Breast epithelium (tissue), 3 donors: Measurements from ENCODE around the gene TUBB2B.

Source experiments
- POLR2A ChIP-seq: fragments of 450-650 bp; IDR thresholded peaks from one replicate; pipeline ENCODE4 v1.6.1; 2016; ENCODE audit warnings: antibody characterized with exemption, mild to moderate bottlenecking, moderate library complexity
- TF ChIP-seq, protein P1 (sequence below), 3 donors: fragments of 450-650 bp; IDR thresholded peaks; one replicate each; pipeline ENCODE4 v1.5.1; 2016 to 2017; ENCODE audit warnings: antibody characterized with exemption in 3 of 3, mild to moderate bottlenecking in 3 of 3, moderate library complexity in 3 of 3

DNA sequence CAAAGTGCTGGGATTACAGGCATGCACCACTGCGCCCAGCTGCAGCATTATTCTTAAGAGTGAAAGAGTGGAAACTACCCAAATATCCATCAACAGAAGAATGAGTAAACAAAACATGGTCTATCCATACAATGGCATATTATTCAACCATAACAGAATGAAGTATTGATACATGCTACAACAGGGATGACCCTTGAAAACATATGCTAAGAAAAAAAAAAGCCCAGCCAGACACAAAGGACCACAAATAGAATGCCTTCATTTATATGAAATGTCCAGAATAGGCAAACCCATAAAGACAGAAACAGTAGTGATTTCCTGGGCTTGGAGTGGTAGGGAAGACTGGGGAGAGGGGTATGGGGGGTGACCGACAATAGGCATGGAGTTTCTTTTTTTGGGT is 7.1 kb downstream of the TUBB2B start:
- no peak for TF ChIP-seq POLR2A
- TF ChIP-seq, protein P1, sequence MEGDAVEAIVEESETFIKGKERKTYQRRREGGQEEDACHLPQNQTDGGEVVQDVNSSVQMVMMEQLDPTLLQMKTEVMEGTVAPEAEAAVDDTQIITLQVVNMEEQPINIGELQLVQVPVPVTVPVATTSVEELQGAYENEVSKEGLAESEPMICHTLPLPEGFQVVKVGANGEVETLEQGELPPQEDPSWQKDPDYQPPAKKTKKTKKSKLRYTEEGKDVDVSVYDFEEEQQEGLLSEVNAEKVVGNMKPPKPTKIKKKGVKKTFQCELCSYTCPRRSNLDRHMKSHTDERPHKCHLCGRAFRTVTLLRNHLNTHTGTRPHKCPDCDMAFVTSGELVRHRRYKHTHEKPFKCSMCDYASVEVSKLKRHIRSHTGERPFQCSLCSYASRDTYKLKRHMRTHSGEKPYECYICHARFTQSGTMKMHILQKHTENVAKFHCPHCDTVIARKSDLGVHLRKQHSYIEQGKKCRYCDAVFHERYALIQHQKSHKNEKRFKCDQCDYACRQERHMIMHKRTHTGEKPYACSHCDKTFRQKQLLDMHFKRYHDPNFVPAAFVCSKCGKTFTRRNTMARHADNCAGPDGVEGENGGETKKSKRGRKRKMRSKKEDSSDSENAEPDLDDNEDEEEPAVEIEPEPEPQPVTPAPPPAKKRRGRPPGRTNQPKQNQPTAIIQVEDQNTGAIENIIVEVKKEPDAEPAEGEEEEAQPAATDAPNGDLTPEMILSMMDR (IDR thresholded peaks at IDR 0.05) = no peak
